Neutrophil (primary cell): ENCODE measurements around the gene CD300C.
A peak's percentile ranks its signal among the peaks of the same experiment; 100 is the strongest.
"Not testable (repeated sequence)": the region's sequence is repeated elsewhere in the genome, so short reads cannot be mapped to it uniquely, and the experiment has no call there.

Experiments
- H3K27ac ChIP-seq: fragments of 200-600 bp; sonication (generic); 2 replicates; pipeline ENCODE4 v1.5.1; 2016; ENCODE audit warnings: mild to moderate bottlenecking, moderate library complexity
- H3K27me3 ChIP-seq: fragments of 200-600 bp; sonication (generic); 2 replicates; pipeline ENCODE4 v1.6.0; 2016; ENCODE audit warnings: mild to moderate bottlenecking
- H3K36me3 ChIP-seq: fragments of 200-600 bp; sonication (generic); 2 replicates; pipeline ENCODE4 v1.5.1; 2017
- H3K4me1 ChIP-seq, 2 experiments: fragments of 200-600 bp in 1 of 2; sonication (generic) in 1 of 2; 1 replicate in 1 of 2; 2 replicates in 1 of 2; pipeline versions ENCODE4 v1.5.1 to v1.6.1; 2013 to 2016; ENCODE audit warnings: low read depth in 1 of 2, low read length in 1 of 2, mild to moderate bottlenecking in 1 of 2, moderate library complexity in 1 of 2; ENCODE audit not compliant: control insufficient read depth in 1 of 2, insufficient read depth in 1 of 2
- H3K4me3 ChIP-seq, 2 experiments: fragments of 200-600 bp in 1 of 2; sonication (generic) in 1 of 2; 1 replicate in 1 of 2; 2 replicates in 1 of 2; pipeline ENCODE4 v1.5.1; 2013 to 2016; ENCODE audit warnings: low read depth in 1 of 2, low read length in 1 of 2, mild to moderate bottlenecking in 1 of 2, moderate library complexity in 1 of 2
- H3K9me3 ChIP-seq: fragments of 200-600 bp; sonication (generic); 2 replicates; pipeline ENCODE4 v1.5.1; 2016
- CTCF ChIP-seq: fragments of 200-600 bp; sonication (generic); IDR thresholded peaks from 2 replicates; pipeline ENCODE4 v1.5.1; 2016; ENCODE audit warnings: antibody characterized with exemption

The CD300C gene

GRCh38 chr17:74566132-74566753 lies 20.3 kb upstream of the CD300C start:
- Histone ChIP-seq H3K36me3 (no peaks in the 10 kb centered on the region), H3K9me3 (no peaks in the 10 kb centered on the region), H3K27ac (no peak overlapping the region), H3K27me3 (peaks cover 78% of the 10 kb centered on the region), H3K4me3 (peak overlapping the region in 1 of 2 experiments; percentile 55), H3K4me1 (peaks cover 26 to 53% of the 10 kb centered on the region in 2 experiments)
- TF ChIP-seq CTCF = peak; percentile 43

GRCh38 chr17:74565126-74565525 lies 19.2 kb upstream of the CD300C start:
- H3K36me3 ChIP-seq = no peaks in the 10 kb centered on the region
- no peak for TF ChIP-seq CTCF
- H3K4me3 ChIP-seq = no peak overlapping the region
- no peaks in the 10 kb centered on the region for H3K9me3 ChIP-seq
- H3K4me1 ChIP-seq = peaks cover 25 to 42% of the 10 kb centered on the region in 2 experiments
- no peak overlapping the region for H3K27ac ChIP-seq
- H3K27me3 ChIP-seq = peaks cover 75% of the 10 kb centered on the region

GRCh38 chr17:74563358-74563757 lies 17.4 kb upstream of the CD300C start:
- Histone ChIP-seq H3K9me3 (no peaks in the 10 kb centered on the region), H3K27ac (no peak overlapping the region), H3K36me3 (no peaks in the 10 kb centered on the region), H3K4me3 (no peak overlapping the region), H3K4me1 (peaks cover 9 to 24% of the 10 kb centered on the region in 2 experiments), H3K27me3 (peaks cover 64% of the 10 kb centered on the region)
- no peak for TF ChIP-seq CTCF

GRCh38 chr17:74561586-74561985 lies 15.7 kb upstream of the CD300C start:
- TF ChIP-seq CTCF = no peak
- Histone ChIP-seq H3K4me1 (peaks cover 0 to 6% of the 10 kb centered on the region in 2 experiments), H3K27ac (no peak overlapping the region), H3K4me3 (no peak overlapping the region), H3K27me3 (peaks cover 55% of the 10 kb centered on the region), H3K36me3 (no peaks in the 10 kb centered on the region), H3K9me3 (no peaks in the 10 kb centered on the region)

GRCh38 chr17:74558882-74559519 lies 13.1 kb upstream of the CD300C start:
- Histone ChIP-seq H3K4me1 (no peaks in the 10 kb centered on the region), H3K27me3 (peaks cover 33% of the 10 kb centered on the region), H3K27ac (no peak overlapping the region), H3K9me3 (no peaks in the 10 kb centered on the region), H3K36me3 (no peaks in the 10 kb centered on the region), H3K4me3 (no peak overlapping the region)
- TF ChIP-seq CTCF = no peak

GRCh38 chr17:74558402-74558801 lies 12.5 kb upstream of the CD300C start:
- not testable (repeated sequence) for H3K4me1 ChIP-seq, H3K9me3 ChIP-seq, H3K27ac ChIP-seq, H3K36me3 ChIP-seq, H3K4me3 ChIP-seq
- peaks cover 32% of the 10 kb centered on the region for H3K27me3 ChIP-seq
